Measurements from ENCODE around the gene MTMR3. TPM values are rescaled to one million over a fixed set of nuclear protein-coding genes. Genes with fewer than 3 reads are reported as not detected.

Gene MTMR3
- polyA plus RNA-seq, 1 experiment = 32.8 TPM

GRCh38 chr22:30021338-30021737 lies 138.4 kb downstream of the MTMR3 start:
- ChIA-PET CTCF (interaction anchor here (1.4 kb wide), 1 partner anchor 16 kb away, joined by 4 read pairs; no protein-coding TSS in a partner anchor), POLR2A (interaction anchor here (0.6 kb wide), 1 partner anchor 206 kb away, joined by 8 read pairs; no protein-coding TSS in a partner anchor)
- H3K36me3 ChIP-seq (ENCODE audit: control insufficient read depth, insufficient read depth, low read length) = peaks cover 46% of the 10 kb centered on the region
- no peak overlapping the region for H3K4me3 ChIP-seq (ENCODE audit: low read depth, low read length)
- no peak for TF ChIP-seq CTCF (IDR thresholded peaks at IDR 0.05; ENCODE audit: insufficient read depth, low read depth, low read length)
- H3K27me3 ChIP-seq (ENCODE audit: control insufficient read depth, insufficient read depth, low read length) = no peaks in the 10 kb centered on the region
- DNase-seq (ENCODE audit: low read depth) = no peak

- no peak for DNase-seq (ENCODE audit: low read depth)
- H3K4me3 ChIP-seq (ENCODE audit: low read depth, low read length) = no peak overlapping the region
- CTCF ChIA-PET = interaction anchor here (1.4 kb wide), 1 partner anchor 17 kb away, joined by 4 read pairs; no protein-coding TSS in a partner anchor
- no peaks in the 10 kb centered on the region for H3K27me3 ChIP-seq (ENCODE audit: control insufficient read depth, insufficient read depth, low read length)
- POLR2A ChIA-PET = no interaction called here
- no peak for TF ChIP-seq CTCF (IDR thresholded peaks at IDR 0.05; ENCODE audit: insufficient read depth, low read depth, low read length)
- peaks cover 51% of the 10 kb centered on the region for H3K36me3 ChIP-seq (ENCODE audit: control insufficient read depth, insufficient read depth, low read length)
These were observed 139.1 kb downstream of the MTMR3 start for GRCh38 chr22:30021881-30022619.

- no peak for TF ChIP-seq CTCF (IDR thresholded peaks at IDR 0.05; ENCODE audit: insufficient read depth, low read depth, low read length)
- Histone ChIP-seq H3K36me3 (ENCODE audit: control insufficient read depth, insufficient read depth, low read length) (peaks cover 52% of the 10 kb centered on the region), H3K27me3 (ENCODE audit: control insufficient read depth, insufficient read depth, low read length) (no peaks in the 10 kb centered on the region), H3K4me3 (ENCODE audit: low read depth, low read length) (no peak overlapping the region)
- ChIA-PET CTCF (interaction anchor here (1.3 kb wide), 1 partner anchor 11 kb away, joined by 3 read pairs; no protein-coding TSS in a partner anchor), POLR2A (no interaction called here)
- no peak for DNase-seq (ENCODE audit: low read depth)
These were observed 140.2 kb downstream of the MTMR3 start for GRCh38 chr22:30023099-30023660.

GRCh38 chr22:30024231-30024630 lies 141.3 kb downstream of the MTMR3 start:
- ChIA-PET POLR2A (no interaction called here), CTCF (interaction anchor here (1.3 to 1.7 kb wide), 2 partner anchors 12 to 399 kb away, joined by 3 to 7 read pairs; no protein-coding TSS in a partner anchor)
- H3K4me3 ChIP-seq (ENCODE audit: low read depth, low read length) = no peak overlapping the region
- no peak for TF ChIP-seq CTCF (IDR thresholded peaks at IDR 0.05; ENCODE audit: insufficient read depth, low read depth, low read length)
- H3K27me3 ChIP-seq (ENCODE audit: control insufficient read depth, insufficient read depth, low read length) = no peaks in the 10 kb centered on the region
- peaks cover 52% of the 10 kb centered on the region for H3K36me3 ChIP-seq (ENCODE audit: control insufficient read depth, insufficient read depth, low read length)
- no peak for DNase-seq (ENCODE audit: low read depth)

- no peaks in the 10 kb centered on the region for H3K27me3 ChIP-seq (ENCODE audit: control insufficient read depth, insufficient read depth, low read length)
- CTCF ChIA-PET = interaction anchor here (1.7 kb wide), 1 partner anchor 400 kb away, joined by 7 read pairs; no protein-coding TSS in a partner anchor
These were observed 142.2 kb downstream of the MTMR3 start for GRCh38 chr22:30025221-30025620.

More at GRCh38 chr22:30025221-30025620, 142.2 kb downstream of the MTMR3 start:
- Histone ChIP-seq H3K4me3 (ENCODE audit: low read depth, low read length) (no peak overlapping the region), H3K36me3 (ENCODE audit: control insufficient read depth, insufficient read depth, low read length) (peaks cover 43% of the 10 kb centered on the region)
- TF ChIP-seq CTCF (IDR thresholded peaks at IDR 0.05; ENCODE audit: insufficient read depth, low read depth, low read length) = no peak
- DNase-seq (ENCODE audit: low read depth) = no peak
- POLR2A ChIA-PET = no interaction called here

Data from BJ (cell line).